HG02885 (cell line): ENCODE measurements around the gene STRADA.

Experiments
- ATAC-seq: cut with Tn5 transposase; IDR thresholded peaks from one replicate; pipeline ENCODE4 v1.9.1; 2021; ENCODE audit warnings: mild to moderate bottlenecking; ENCODE audit not compliant: unreplicated experiment, poor library complexity

Gene STRADA

DNA sequence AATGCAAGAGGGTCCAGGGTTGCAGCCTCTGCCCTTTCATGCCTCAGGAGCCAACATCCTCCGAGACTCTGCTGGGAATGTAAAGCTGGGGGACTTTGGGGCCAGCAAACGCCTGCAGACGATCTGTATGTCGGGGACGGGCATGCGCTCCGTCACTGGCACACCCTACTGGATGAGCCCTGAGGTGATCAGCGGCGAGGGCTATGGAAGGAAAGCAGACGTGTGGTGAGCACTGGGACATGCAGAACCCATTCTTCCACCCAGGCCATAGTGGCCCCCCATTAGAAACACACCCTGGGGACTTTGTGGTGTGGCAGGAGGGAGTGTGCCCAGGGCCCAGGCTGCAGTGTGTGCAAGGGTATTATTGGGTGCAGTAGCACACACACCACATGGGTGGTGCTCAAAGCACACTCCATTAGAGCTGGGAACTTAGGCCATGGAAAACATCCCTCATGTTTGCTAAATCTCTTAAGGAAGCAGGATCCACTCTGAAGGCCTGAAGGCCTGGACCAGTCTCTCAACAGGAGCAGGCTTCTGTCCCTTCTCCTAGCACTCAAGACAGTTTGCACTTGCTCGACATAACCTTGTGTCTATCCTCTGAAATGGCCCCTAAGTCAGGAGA, 49.3 kb downstream of the STRADA start:
- no peak for ATAC-seq

DNA sequence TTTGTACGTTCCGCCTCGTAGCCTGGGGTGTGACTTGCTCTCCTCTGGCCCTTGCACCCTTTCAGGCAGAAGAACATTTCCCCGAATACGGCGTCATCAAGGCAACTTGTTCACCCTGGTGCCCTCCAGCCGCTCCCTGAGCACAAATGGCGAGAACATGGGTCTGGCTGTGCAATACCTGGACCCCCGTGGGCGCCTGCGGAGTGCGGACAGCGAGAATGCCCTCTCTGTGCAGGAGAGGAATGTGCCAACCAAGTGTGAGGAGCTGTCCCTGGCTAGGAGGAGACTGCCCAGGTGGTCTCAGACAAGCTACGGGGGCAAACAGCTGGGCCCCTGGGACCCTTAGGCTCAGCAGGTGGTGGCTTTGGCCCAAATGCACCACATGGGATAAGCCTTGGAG, 52.1 kb downstream of the STRADA start:
- ATAC-seq: no peak

DNA sequence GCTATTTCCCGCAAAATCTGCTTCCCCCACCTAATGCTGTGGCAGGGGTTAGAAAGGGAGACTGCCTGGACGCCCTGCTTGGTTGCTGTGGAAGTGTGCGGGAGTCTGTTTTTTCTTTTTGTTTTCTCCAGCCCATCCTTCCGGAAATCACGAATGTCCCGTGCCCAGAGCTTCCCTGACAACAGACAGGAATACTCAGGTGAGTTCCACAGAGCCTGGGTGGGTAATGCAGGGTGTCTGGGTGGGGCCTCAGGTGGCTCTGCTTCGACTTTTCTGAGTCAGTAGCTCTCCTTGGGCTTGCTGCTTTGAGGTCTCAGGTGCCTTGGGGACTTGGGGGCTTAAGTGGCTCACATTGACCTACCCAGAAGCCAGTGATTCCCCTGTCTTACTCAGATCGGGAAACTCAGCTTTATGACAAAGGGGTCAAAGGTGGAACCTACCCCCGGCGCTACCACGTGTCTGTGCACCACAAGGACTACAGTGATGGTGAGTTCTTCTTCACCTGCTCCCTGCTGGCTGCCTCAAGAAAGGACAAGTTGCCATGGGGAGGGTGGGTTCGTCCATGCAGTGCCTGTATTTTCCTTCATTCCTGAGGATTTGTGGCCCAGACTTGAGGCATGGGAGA, 53.1 kb downstream of the STRADA start:
- ATAC-seq: no peak

DNA sequence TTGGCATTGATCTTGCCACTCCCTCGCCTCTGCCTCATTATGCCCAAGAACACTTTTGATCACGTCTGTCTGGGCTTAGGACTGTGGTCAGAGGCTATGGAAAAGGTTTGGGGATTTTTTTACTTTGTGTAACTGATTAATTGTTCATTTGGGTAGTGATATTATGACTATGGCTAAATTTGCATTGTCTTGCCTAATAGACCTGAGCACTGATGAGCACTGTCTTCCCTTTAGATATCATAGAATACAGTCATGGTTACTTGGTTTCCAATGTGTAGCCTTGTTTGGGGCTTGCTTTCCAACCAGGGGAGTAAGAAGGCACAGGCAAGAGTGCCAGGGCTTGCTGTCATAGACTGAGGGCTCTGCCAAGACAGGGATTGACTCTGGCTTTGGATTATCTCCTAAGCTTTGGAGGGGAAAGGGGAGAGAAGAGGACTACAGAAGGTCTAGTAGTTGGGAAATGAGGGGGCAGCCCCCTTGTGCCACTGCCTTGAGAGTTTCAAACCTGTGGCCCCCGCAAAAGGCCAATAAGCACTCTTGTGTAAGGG, 55.4 kb downstream of the STRADA start:
- ATAC-seq: no peak

DNA sequence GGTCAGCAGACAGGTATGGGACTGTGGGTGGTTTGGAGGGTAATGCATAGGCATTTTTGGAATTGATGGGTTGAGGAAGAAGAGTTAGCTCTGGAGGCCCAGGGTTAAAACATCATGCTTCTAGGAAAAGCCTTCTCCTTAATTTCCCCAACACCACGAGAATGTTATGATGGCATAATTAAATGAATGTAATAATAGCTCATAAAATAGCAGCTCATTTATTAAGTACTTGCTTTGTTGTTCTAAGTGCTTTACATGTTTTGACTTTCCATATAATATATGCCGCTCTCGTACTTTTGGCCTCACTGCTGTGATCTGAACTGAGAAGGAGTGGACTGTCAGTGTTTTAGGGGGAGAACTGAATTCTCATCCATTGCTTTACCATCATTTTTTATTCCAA, 56.0 kb downstream of the STRADA start:
- ATAC-seq: no peak

DNA sequence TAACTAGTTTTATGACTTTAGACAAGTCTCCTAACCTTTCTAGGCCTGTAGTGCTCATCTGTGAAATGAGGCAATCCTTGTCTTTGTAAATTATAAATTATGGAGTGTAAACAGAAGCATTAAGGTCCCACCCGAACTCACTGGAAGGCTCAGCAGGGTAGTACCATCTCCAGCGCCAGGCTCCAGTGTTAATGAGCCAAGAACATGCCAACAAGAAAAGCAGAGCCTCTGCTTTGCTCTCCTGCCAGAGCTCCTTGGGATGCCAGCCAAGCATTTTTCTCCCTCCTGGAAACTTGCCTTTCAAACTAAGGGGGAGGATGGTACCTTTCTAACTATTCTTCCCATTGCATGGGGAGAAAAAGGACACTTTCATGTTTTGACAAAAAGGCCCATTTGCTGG, 56.6 kb downstream of the STRADA start:
- no peak for ATAC-seq

DNA sequence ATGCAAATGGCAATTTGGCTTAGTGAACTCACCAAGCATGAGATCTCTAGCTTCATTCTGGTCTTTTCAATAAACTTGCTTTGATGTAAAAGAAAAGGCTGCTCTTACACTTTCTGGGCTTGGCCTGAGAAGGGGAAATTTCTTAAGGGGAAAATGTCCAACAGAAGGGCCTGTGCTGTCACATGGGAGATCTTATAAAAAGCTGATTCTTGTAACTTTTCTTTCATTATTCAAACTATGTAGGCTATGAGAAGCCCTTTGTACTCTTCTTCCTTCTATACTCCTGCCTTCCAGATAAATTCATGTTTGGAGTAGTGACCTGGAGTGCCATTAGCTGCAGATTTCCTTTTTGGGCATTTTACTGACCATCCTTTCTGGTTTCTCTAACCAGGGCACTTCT, 58.6 kb downstream of the STRADA start:
- no peak for ATAC-seq

DNA sequence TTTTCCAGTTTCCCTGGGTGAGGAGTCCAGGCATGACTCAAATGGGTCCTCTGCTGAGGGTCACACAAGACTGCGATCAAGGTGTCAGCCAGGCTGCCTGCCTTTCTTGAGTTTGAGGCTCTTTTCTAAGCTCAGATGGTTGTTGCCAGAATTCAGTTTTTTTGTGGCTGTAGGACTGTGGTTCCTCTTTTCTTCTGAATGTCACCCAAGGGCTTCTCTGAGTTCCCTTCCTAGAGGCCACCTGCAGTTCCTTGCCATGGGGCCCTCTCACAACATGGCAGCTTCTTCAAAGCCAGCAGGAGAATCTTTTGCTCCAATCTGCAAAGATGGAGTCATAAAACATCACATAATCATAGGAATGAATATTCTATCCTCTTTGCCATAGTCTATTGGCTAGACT, 59.2 kb downstream of the STRADA start:
- no peak for ATAC-seq

DNA sequence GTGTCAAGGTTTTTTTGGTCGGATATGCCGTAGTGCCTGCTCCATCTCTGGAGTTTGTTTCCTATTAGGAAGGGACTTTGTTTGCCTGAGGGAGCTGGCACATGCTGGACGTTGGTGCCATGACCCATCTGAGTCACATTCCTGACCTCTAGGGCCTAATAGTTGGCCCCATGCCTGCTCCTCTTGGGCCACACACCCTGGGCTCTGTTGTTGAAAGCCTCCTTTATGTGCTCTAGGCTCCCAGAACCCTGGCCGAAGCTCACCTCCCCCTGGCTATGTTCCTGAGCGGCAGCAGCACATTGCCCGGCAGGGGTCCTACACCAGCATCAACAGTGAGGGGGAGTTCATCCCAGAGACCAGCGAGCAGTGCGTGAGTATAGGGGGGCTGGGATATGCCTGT, 60.1 kb downstream of the STRADA start:
- ATAC-seq: no peak

DNA sequence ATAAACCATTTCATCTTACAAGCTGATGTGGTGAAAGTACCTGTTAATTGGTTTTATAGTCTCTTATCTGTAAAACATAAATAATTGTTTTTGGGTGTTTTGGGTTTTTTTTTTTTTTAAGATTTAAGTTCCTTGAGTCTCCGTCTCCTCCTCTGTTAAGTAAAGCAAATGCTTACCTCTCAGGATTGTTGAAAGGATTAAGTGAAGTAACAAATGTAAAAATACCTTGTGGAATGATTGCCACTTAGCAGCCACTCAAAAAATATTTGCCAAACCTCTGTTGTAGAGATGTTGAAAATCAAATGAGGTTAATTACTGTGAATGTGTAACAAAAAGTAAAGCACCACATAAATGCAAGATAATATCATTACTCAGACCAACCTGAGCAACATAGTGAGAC, 60.9 kb downstream of the STRADA start:
- ATAC-seq: no peak

DNA sequence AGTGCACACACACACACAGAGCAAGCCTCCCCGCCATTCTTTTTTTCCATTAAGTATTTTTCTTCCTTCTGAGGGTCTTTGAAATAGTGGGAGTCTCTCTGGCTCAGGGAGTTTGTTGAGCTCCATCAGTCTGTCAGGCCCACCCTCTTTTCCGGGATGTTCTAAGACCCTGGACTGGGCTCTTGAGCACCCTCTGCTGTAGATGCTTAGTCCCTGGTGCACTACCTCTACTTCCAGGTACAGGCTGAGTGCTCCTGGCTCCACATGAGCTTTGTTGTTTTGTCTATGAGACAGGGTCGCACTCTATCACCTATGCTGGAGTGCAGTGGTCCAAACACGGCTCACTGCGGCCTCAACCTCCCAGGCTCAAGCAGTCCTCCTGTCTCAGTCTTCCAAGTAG, 62.4 kb downstream of the STRADA start:
- no peak for ATAC-seq

DNA sequence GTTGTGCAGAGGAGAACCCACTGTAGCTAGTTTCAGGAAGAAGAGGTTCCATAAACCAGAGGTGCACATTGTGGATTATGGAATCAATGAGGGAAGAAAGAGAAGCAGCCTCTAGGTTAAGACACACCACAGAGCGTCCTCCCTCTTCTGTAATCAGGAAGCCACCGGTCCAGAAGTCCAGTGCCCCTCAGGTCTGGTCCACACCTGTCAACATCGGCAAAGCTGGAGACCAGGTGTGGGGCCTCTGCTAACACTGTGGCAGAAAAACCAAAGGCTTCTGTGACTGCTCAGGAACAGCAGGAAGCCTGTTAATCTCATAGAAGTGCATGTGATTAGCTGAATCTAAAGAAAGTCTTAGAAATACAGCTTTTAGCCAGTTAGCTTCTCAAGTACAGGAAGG, 65.0 kb downstream of the STRADA start:
- no peak for ATAC-seq

DNA sequence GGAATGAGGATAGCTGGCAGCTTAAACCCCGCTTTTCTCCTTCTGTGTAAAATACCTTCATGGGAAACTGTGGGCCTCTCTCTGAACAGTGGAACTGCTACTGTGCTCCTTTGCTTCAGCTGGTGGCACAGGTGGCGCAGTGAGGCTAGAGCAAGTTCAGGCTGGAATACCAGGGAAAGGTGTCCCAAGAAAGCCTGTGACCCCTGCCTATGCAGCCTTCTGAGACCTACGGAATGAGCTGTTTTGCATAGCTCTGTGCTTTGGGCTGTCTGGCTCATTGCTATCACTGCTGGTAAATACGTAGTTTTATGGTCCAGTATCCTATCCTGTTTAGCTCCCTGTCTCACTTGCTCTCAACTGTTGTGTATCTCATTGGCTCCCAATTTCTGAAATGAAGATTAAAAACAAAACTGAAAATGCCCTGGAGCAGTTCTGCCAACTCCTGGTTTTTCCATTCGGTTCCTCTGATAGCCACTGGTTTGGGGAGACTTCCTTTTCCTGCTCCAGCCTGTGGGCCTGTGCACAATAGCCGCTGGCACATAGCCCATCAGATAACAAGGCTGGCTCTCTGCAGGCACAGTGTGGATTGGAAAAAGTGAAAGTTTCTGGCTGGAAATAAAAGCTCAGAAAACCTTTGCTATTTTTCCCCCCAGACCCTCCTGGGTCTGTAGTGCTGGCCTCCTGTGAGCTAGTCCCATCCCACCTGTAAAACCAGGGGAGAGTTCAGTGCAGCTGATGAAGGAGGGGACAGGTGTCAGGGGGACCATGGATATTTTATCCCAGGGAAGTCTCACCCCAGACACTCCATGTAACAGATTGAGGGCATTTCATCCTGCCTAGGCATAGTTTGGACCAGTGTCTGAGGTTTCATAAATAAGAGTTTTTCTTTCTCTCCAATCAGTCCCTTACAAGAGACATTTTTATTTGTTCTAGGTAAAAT, 65.7 kb downstream of the STRADA start:
- ATAC-seq: no peak

DNA sequence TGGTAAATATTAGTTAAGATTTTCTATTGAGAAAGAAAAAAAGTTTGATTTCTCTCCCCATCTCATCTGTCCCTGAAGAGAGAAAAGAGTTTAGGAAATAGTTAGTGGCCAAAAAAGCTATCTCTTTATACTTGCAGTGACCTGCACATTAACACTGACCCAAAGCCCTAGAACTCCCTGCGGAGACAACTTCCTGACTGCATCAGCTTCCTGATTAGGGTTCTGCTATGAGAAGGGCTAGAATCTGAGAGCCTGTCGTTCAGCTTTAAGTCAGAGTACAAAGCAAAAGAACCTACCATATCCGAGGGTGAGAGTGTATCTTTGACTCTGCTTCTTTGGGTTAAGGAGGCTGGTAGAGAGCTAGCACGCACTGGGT, 66.4 kb downstream of the STRADA start:
- ATAC-seq: no peak

DNA sequence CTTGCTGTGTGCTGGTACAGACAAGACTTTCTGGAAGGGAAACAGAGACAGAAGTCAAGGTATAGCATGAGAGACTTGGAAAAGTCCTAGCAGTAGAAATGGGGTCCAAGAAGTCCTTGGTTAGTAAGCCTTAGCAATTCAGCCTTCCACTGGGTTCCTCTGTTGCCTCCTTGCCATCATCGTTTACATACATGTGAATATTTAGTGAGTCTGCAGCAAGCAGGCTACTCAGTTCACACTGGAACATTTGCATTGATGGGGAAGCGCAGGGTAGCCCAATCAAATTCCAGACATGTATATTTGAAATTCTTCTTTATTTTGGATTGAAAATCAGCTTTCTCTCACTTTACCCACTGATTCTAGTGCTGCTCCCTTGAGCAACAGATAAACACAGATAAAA, 68.7 kb downstream of the STRADA start:
- ATAC-seq: no peak

DNA sequence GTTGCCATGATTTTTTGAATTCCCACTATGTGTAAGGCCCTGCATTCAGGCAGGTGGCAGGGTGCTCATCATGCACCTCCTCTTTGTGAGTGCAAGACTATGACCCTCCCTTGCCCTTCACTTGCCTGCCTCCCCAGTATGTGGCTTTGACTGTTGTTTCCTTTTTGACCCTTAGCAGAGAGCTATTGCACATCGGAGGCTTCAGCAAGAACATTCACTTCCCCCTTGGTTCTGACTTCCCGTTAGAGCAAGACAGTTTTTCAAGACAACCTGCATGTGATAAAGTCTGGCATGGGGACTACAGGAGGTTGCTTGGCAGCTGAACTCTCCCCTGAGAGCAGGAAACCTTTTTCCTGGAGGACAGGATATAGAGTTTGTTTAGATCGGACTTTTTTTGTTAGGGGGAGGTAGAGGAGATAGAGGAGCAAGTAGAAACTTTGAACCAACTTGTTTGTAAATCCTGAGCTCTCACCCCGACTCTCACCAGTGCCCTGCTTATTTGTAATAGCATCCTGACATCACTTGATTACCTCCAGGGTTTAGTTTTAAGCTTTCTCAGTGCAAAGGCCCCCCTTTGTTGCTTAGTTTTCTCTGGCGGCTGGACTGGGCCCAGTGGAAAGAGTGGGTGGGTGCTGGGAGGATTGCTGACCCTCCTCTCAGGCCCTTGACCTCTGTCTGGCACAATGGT, 75.9 kb downstream of the STRADA start:
- ATAC-seq: peak; percentile 59

DNA sequence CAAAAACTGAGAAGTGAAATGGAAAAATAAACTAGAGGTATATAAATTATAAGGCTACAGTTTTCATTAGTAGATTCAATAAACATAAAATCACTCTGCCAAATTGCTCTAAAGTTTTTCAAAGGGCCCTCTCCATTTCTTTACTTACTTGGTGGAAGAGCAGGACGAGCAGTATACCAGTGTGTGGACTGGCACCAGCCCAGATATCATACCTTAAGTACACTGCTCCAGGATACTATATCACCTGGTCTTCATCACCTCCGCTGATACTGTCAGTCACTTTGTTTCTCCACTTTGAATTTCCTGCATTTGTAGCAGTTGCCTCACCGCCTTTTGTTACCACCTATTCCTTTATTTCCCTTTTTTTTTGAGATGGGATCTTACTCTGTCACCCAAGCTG, 81.7 kb downstream of the STRADA start:
- ATAC-seq: no peak

DNA sequence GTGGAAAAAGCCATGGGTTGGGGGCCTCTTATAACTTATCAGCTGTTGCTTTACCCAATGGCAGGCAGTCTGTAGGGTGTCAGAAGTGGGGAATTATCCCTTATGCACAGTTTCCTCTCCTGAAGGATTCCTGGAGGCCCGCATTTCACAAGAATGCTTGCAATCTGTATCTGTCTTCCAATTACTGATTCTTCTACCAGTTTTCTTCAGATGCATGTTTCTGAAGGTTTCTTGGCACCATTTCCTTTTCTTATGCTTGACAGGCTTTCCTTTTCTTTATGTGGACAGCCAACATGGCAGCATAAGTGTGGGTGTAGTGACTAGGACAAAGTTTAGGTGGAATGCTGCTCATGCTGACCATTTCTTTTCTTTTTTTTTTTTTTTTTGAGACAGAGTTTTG, 83.2 kb downstream of the STRADA start:
- no peak for ATAC-seq

DNA sequence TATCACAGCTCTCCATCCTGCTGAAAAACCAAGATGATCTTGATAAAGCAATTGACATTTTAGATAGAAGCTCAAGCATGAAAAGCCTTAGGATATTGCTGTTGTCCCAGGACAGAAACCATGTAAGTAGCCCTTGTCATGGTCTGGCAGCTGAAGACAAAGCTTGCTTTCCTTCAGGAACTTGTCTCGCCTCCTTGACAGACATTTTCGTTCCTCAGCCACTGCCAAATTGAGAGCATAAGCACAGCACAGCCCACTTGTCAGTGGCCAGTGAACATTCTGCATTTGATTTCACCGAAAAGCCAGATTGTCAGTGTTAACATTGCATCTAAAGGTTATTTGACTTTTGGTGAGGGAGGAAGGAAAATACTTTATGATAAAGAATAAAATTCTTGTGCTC, 83.8 kb downstream of the STRADA start:
- ATAC-seq: no peak

DNA sequence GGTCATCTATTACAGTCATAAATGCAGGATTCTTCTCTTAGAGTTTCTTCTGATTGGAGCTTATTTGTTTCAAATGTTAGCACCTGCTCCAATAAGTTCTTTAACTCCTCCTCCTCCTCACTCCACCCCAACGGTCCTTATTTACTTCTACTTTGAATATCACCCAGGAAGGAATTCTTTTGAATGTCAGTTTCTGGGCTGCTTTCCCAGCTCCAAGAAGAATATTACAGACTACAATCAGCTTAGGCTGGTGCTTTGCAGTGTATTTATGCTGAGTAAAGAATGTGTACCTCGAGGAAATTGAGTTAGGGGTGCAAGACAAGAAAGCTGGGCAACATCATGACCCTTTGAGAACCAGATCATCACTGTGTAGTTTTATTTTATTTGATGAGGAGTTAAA, 88.5 kb downstream of the STRADA start:
- ATAC-seq: no peak
